ENCODE results near the gene FBXW7.

Gene FBXW7

GRCh38 chr4:152283801-152284470, 252.0 kb downstream of the FBXW7 start:
- no peak for DNase-seq (ENCODE audit: low spot score)

- DNase-seq (ENCODE audit: low spot score), result peak; percentile 15
Observed at GRCh38 chr4:152281822-152282221, 254.1 kb downstream of the FBXW7 start.

- no peak for DNase-seq (ENCODE audit: low spot score)
Observed at GRCh38 chr4:152281211-152281610, 254.7 kb downstream of the FBXW7 start.

- no peak for DNase-seq (ENCODE audit: low spot score)
Observed at GRCh38 chr4:152279234-152279566, 256.7 kb downstream of the FBXW7 start.

- no peak for DNase-seq (ENCODE audit: low spot score)
Observed at GRCh38 chr4:152278505-152279233, 257.2 kb downstream of the FBXW7 start.

- no peak for DNase-seq (ENCODE audit: low spot score)
Observed at GRCh38 chr4:152278172-152278504, 257.8 kb downstream of the FBXW7 start.

GRCh38 chr4:152277333-152277732, 258.6 kb downstream of the FBXW7 start:
- DNase-seq (ENCODE audit: low spot score), result no peak

GRCh38 chr4:152273343-152273742, 262.5 kb downstream of the FBXW7 start:
- DNase-seq (ENCODE audit: low spot score), result no peak

Data from CD4-positive, alpha-beta T cell treated with Interleukin-15 for 4 hours (primary cell).